Keratinocyte (primary cell): ENCODE measurements around the gene TACR1. TPM values are rescaled to one million over a fixed set of nuclear protein-coding genes. Genes with fewer than 3 reads are reported as not detected.

ENCODE experiments used
- DNase-seq: peaks from one replicate; pipeline ENCODE4 v3.0.0-alpha.2; 2011; ENCODE audit warnings: low read depth, missing footprints, low spot score
- FAIRE-seq: peaks from 2 replicates; lab custom pipeline; 2011; peaks lifted over from hg19 to GRCh38; lab: Jason Lieb, UNC
- H2AFZ ChIP-seq: 2 replicates; pipeline ENCODE4 v1.6.0; 2012; ENCODE audit warnings: low read length, control low read depth, inconsistent platforms; ENCODE audit not compliant: control insufficient read depth
- H3K27ac ChIP-seq: 2 replicates; pipeline ENCODE4 v1.5.1; 2011; ENCODE audit warnings: low read length; ENCODE audit not compliant: control insufficient read depth, insufficient read depth
- H3K27me3 ChIP-seq: 3 replicates; pipeline ENCODE4 v1.6.0; 2011; ENCODE audit warnings: low read length; ENCODE audit not compliant: control insufficient read depth, insufficient read depth; ENCODE audit errors: extremely low read depth
- H3K36me3 ChIP-seq, 2 experiments: 2 replicates in 1 of 2; 3 replicates in 1 of 2; pipeline ENCODE4 v1.5.1; 2011; ENCODE audit warnings: low read length in 2 of 2, mild to moderate bottlenecking in 1 of 2; ENCODE audit not compliant: control insufficient read depth in 2 of 2, insufficient read depth in 2 of 2; ENCODE audit errors: extremely low read depth in 1 of 2
- H3K4me1 ChIP-seq: 3 replicates; pipeline ENCODE4 v1.5.1; 2011; ENCODE audit warnings: low read length; ENCODE audit not compliant: control insufficient read depth, insufficient read depth; ENCODE audit errors: extremely low read depth
- H3K4me2 ChIP-seq: 3 replicates; pipeline ENCODE4 v1.6.0; 2011; ENCODE audit warnings: low read depth, low read length; ENCODE audit not compliant: control insufficient read depth, insufficient read depth; ENCODE audit errors: extremely low read depth
- H3K4me3 ChIP-seq, 3 experiments: fragments of 200-600 bp in 1 of 3; sonication (generic) in 1 of 3; 2 replicates in 2 of 3; 3 replicates in 1 of 3; pipeline ENCODE4 v1.5.1; 2011 to 2016; ENCODE audit warnings: low read length in 3 of 3, mild to moderate bottlenecking in 3 of 3, control low read depth in 2 of 3, inconsistent platforms in 1 of 3, low read depth in 1 of 3, mixed read lengths in 1 of 3, mixed run types in 1 of 3, moderate library complexity in 1 of 3; ENCODE audit not compliant: control insufficient read depth in 2 of 3, insufficient read depth in 2 of 3; ENCODE audit errors: extremely low read depth in 1 of 3
- H3K79me2 ChIP-seq: 2 replicates; pipeline ENCODE4 v1.6.0; 2012; ENCODE audit warnings: low read length; ENCODE audit not compliant: control insufficient read depth, insufficient read depth
- H3K9ac ChIP-seq: 3 replicates; pipeline ENCODE4 v1.6.0; 2011; ENCODE audit warnings: low read length; ENCODE audit not compliant: control insufficient read depth, insufficient read depth; ENCODE audit errors: extremely low read depth
- H3K9me1 ChIP-seq: 3 replicates; pipeline ENCODE4 v1.6.0; 2011; ENCODE audit warnings: low read length; ENCODE audit not compliant: control insufficient read depth, insufficient read depth; ENCODE audit errors: extremely low read depth
- H3K9me3 ChIP-seq: 2 replicates; pipeline ENCODE4 v1.5.1; 2012; ENCODE audit warnings: low read depth, low read length; ENCODE audit not compliant: control insufficient read depth
- H4K20me1 ChIP-seq: 3 replicates; pipeline ENCODE4 v1.6.0; 2011; ENCODE audit warnings: low read length; ENCODE audit not compliant: control insufficient read depth, insufficient read depth; ENCODE audit errors: extremely low read depth
- EZH2 ChIP-seq: IDR thresholded peaks from one replicate; pipeline ENCODE4 v1.6.1; 2012; ENCODE audit warnings: inconsistent platforms, mild to moderate bottlenecking, low read length, moderate library complexity
- dilution Hi-C: fragments of 300-500 bp; cut with MboI; formaldehyde crosslinking; loops from one replicate; pipeline ENCODE4 v1.7.0; 2020; ENCODE audit warnings: low sequenced_read_pairs; ENCODE audit not compliant: extremely low pct_ligation_motif_present
- polyA plus RNA-seq, 5 experiments: library from polyadenylated mRNA; depleted of rRNA in 3 of 5; stranded (reverse) in 3 of 5; stranded (forward) in 1 of 5; unstranded in 1 of 5; fragments of >200 nt; gene quantifications; 1 replicate in 1 of 5; 2 replicates in 3 of 5; 3 replicates in 1 of 5; pipeline versions ENCODE4 v1.2.1 to v1.2.3, GENCODE V29; 2011 to 2012; ENCODE audit warnings: missing spikeins in 2 of 5, low read depth in 1 of 5, low replicate concordance in 1 of 5
- TF ChIP-seq, protein P1 (sequence below), 3 experiments: IDR thresholded peaks in 1 of 3; conservative IDR thresholded peaks in 1 of 3; optimal IDR thresholded peaks in 1 of 3; 2 replicates in 2 of 3; 3 replicates in 1 of 3; pipeline versions ENCODE3 to v1.5.1; 2011; ENCODE audit warnings: low read length in 3 of 3, mild to moderate bottlenecking in 3 of 3, moderate library complexity in 2 of 3, control low read depth in 1 of 3, inconsistent platforms in 1 of 3; ENCODE audit not compliant: insufficient read depth in 2 of 3; ENCODE audit errors: extremely low read depth in 1 of 3

TACR1 gene
- polyA plus RNA-seq, 1 donor (not counting 4 experiments of a cell fraction or from before 2014, with no cell fraction given) = not detected

DNA sequence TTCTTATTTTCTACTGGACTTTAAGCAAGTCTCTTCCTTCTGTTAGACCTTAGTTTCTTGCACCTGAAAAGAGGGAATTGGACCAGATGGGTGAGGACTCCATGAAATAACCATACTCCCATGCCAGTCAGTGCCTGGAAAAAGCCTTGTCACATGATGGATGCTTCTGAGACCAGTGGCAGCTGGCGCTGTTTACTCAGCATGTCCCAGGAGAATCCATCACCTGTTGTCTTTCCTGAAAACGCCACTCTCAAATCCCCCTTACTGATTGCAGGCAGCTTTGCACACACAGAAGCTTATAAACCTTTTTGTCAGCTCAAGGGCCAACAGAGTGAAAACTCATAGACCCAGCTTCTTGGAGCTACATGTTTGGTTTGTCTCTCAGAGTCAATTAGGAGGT lies 123.2 kb downstream of the TACR1 start:
- no peak for DNase-seq
- H4K20me1 ChIP-seq = no peaks in the 10 kb centered on the region

DNA sequence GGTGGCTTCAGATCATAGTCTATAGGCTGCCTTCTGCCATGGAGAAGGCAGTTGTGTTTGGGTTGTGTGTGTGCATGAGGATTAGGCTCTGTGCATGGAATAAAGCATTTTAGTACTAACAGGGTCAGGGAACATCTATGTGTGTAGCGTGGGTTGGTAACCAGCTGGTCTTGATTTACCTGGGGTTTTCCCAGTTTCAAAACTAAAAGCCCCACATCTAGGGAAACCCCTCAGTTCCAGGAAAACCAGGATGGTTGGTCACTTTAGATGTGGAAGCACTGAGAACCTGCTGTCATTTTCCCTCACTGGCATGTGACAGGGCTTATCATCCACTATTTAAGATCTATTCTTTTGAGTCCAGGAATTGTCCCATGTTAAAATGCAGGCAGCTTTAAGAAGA lies 124.6 kb downstream of the TACR1 start:
- no peak for TF ChIP-seq EZH2
- TF ChIP-seq, protein P1, sequence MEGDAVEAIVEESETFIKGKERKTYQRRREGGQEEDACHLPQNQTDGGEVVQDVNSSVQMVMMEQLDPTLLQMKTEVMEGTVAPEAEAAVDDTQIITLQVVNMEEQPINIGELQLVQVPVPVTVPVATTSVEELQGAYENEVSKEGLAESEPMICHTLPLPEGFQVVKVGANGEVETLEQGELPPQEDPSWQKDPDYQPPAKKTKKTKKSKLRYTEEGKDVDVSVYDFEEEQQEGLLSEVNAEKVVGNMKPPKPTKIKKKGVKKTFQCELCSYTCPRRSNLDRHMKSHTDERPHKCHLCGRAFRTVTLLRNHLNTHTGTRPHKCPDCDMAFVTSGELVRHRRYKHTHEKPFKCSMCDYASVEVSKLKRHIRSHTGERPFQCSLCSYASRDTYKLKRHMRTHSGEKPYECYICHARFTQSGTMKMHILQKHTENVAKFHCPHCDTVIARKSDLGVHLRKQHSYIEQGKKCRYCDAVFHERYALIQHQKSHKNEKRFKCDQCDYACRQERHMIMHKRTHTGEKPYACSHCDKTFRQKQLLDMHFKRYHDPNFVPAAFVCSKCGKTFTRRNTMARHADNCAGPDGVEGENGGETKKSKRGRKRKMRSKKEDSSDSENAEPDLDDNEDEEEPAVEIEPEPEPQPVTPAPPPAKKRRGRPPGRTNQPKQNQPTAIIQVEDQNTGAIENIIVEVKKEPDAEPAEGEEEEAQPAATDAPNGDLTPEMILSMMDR (optimal IDR thresholded peaks at IDR 0.05 in 1 of 3, IDR thresholded peaks at IDR 0.05 in 1 of 3, conservative IDR thresholded peaks at IDR 0.05 in 1 of 3; ENCODE audit: extremely low read depth in 1 of 3, insufficient read depth in 2 of 3, low read length in 3 of 3) = no peak
- no peaks in the 10 kb centered on the region for H3K27me3 ChIP-seq
- H3K36me3 ChIP-seq = no peaks in the 10 kb centered on the region
- dilution Hi-C loops = no loop called here
- no peak overlapping the region for H2AFZ ChIP-seq
- no peaks in the 10 kb centered on the region for H3K79me2 ChIP-seq
- no peak overlapping the region for H3K9ac ChIP-seq
- H3K9me1 ChIP-seq = no peaks in the 10 kb centered on the region
- no peak overlapping the region for H3K27ac ChIP-seq
- FAIRE-seq = no peak
- no peaks in the 10 kb centered on the region for H3K9me3 ChIP-seq
- no peak overlapping the region for H3K4me2 ChIP-seq
- no peak overlapping the region for H3K4me3 ChIP-seq
- H4K20me1 ChIP-seq = no peaks in the 10 kb centered on the region
- H3K4me1 ChIP-seq = no peaks in the 10 kb centered on the region
- DNase-seq = no peak

More for the DNA sequence above, 123.2 kb downstream of the TACR1 start:
- H3K27ac ChIP-seq = no peak overlapping the region
- H3K79me2 ChIP-seq = no peaks in the 10 kb centered on the region
- H3K9ac ChIP-seq = no peak overlapping the region
- H3K27me3 ChIP-seq = no peaks in the 10 kb centered on the region
- no peaks in the 10 kb centered on the region for H3K4me1 ChIP-seq
- dilution Hi-C loops = no loop called here
- H3K4me2 ChIP-seq = no peak overlapping the region
- no peaks in the 10 kb centered on the region for H3K9me3 ChIP-seq
- H3K4me3 ChIP-seq = no peak overlapping the region
- no peaks in the 10 kb centered on the region for H3K36me3 ChIP-seq
- no peak for FAIRE-seq
- TF ChIP-seq EZH2 = no peak
- TF ChIP-seq, protein P1 (optimal IDR thresholded peaks at IDR 0.05 in 1 of 3, IDR thresholded peaks at IDR 0.05 in 1 of 3, conservative IDR thresholded peaks at IDR 0.05 in 1 of 3; ENCODE audit: extremely low read depth in 1 of 3, insufficient read depth in 2 of 3, low read length in 3 of 3) = no peak
- no peaks in the 10 kb centered on the region for H3K9me1 ChIP-seq
- no peak overlapping the region for H2AFZ ChIP-seq
